Stimulated activated CD8-positive, alpha-beta memory T cell treated with anti-CD3 and anti-CD28 coated beads, Interleukin-7, amount 100 ng/mL, for 1 hour (primary cell): Measurements from ENCODE around the gene PGPEP1.

Experiments used
- DNase-seq, 2 donors: peaks; one replicate each; pipeline ENCODE4 v3.0.0-alpha.2; 2020; ENCODE audit warnings: low read depth in 2 of 2

PGPEP1 gene

GRCh38 chr19:18417250-18418028 is 77.0 kb downstream of the PGPEP1 start:
- DNase-seq: no peak

- no peak for DNase-seq
Observed at GRCh38 chr19:18418029-18418482, 77.7 kb downstream of the PGPEP1 start.

DNA sequence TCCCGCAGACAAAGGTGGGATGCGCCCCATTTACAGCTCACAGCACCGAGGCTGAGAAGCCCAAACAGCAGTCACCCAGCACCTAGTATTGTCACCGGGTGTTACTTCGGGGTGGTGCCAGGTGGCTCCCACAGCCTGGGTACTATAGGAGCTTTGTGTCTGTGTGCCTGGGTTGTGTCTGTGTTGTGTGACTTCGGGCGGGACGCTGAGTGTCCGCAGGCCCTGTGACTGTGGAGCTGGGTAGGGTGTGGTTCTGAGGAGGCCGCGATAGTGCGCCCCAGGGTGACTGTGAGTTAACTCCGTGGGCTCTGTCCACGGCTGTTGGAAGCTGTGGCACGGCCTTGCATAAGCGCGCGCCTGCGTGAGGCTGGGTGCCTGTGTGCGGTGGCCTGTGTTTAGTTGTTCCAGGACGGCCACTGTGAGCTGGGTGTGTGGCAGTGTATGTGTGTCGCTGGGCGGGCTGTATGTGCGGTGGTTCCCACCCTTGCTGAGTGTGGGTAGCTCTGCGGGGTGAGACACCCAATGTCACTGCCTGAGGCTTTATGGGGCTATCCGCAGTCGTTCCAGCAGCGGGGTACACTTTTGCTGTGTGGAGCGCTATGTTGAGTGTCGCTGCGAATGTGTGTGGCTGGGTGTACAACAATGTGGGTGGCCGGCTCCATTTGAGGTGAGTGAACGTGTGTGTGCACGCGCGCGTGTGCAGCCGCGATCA is 78.2 kb downstream of the PGPEP1 start:
- DNase-seq: no peak

DNA sequence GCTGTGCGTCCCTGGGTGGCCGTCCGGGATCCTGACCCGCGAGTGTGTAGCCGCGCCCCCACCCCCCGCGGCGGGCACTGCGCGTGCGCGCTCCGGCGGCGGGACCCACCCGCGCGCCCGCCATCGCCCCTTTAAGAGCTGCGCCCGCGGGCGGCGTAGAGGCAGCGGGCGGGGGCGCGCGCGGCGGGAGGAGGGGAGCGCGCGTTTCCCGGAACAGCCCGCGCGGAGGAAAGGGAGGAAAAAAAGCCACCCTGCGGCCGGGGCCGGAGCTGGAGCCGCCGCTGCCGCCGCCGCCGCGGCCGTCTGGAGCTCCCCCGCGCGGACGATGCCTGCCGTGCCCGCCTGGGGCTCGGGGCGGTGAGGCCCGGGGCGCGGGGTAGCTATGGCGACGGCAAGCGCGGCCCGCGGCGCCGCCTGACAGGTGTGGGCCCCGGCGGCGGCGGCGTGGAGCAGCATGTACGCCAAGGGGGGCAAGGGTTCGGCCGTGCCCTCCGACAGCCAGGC is 78.8 kb downstream of the PGPEP1 start, which contains the start of gene SSBP4:
Gene SSBP4, plus strand, starts transcription at position 204 of the 504 bp plus-strand sequence. Its CDS starts 251 bp downstream, at position 455.
- DNase-seq: peak in 1 of 2 donors; percentile 27
